HepG2 (cell line): ENCODE measurements around the gene PANK3. TPM values are rescaled to one million over a fixed set of nuclear protein-coding genes. Genes with fewer than 3 reads are reported as not detected.
A peak's percentile ranks its signal among the peaks of the same experiment; 100 is the strongest.

Source experiments
- ATAC-seq: fragments of 200-7000 bp; cut with Tn5 transposase; 3 replicates; pipeline ENCODE4 v1.9.1; 2020; ENCODE audit warnings: mild to moderate bottlenecking, moderate library complexity
- BruUV-seq: library from RNA; stranded (reverse); fragments of 400-500 nt; replicated peaks from 2 replicates; lab custom pipeline; 2021; lab: Mats Ljungman, UMichigan
- CTCF ChIA-PET: fragments of 300-600 bp; formaldehyde crosslinking; extraction: SDS; loops from one replicate; lab custom pipeline; 2021; ENCODE audit warnings: low total read pairs, inconsistent platforms, low intra/inter-chr PET ratio; lab: Yijun Ruan, JAX
- POLR2A ChIA-PET: fragments of 350-600 bp; sonication (Branson Sonifier 250); formaldehyde crosslinking; loops from one replicate; lab custom pipeline; 2020; ENCODE audit warnings: antibody characterized with exemption, inconsistent platforms; lab: Yijun Ruan, JAX
- DNase-seq: peaks from one replicate; pipeline ENCODE4 v3.0.0-alpha.2; 2015; ENCODE audit warnings: low spot score
- FAIRE-seq: peaks from 3 replicates; lab custom pipeline; 2011; peaks lifted over from hg19 to GRCh38; lab: Jason Lieb, UNC
- H2AFZ ChIP-seq: one replicate; pipeline ENCODE4 v1.6.1; 2011; ENCODE audit warnings: low read length, inconsistent platforms
- H3K27ac ChIP-seq: fragments of 300-600 bp; 3 replicates; pipeline ENCODE4 v1.8.0; 2011; ENCODE audit warnings: mixed run types, mild to moderate bottlenecking, mixed read lengths, low read length, inconsistent platforms; ENCODE audit not compliant: insufficient read depth; ENCODE audit errors: extremely low read length
- H3K27me3 ChIP-seq, 2 experiments: fragments of 200-600 bp in 1 of 2; 2 replicates in 1 of 2; 3 replicates in 1 of 2; pipeline versions ENCODE4 v1.6.0 to v1.8.0; 2011; ENCODE audit warnings: low read length in 2 of 2, mild to moderate bottlenecking in 2 of 2, moderate library complexity in 2 of 2, inconsistent platforms in 1 of 2; ENCODE audit not compliant: insufficient read depth in 2 of 2, control insufficient read depth in 1 of 2
- H3K36me3 ChIP-seq, 2 experiments: fragments of 200-600 bp in 1 of 2; replicated peaks in 1 of 2; 2 replicates in 1 of 2; 3 replicates in 1 of 2; pipeline versions ENCODE4 v1.5.1 to v1.8.0; 2011; ENCODE audit warnings: low read length in 2 of 2, inconsistent platforms in 1 of 2; ENCODE audit not compliant: insufficient read depth in 2 of 2, control insufficient read depth in 1 of 2
- H3K4me1 ChIP-seq: 2 replicates; pipeline ENCODE4 v1.5.1; 2012; ENCODE audit warnings: low read length, inconsistent platforms; ENCODE audit not compliant: insufficient read depth
- H3K4me2 ChIP-seq: 2 replicates; pipeline ENCODE4 v1.6.0; 2011; ENCODE audit warnings: low read depth, low read length, inconsistent platforms
- H3K4me3 ChIP-seq, 3 experiments: fragments of 200-600 bp in 1 of 3; sonication (generic), shearing (Covaris generic) in 1 of 3; replicated peaks in 1 of 3; 2 replicates each; pipeline ENCODE4 v1.5.1; 2011 to 2016; ENCODE audit warnings: low read length in 3 of 3, inconsistent platforms in 2 of 3, low read depth in 2 of 3, mild to moderate bottlenecking in 2 of 3, control low read depth in 1 of 3, mixed read lengths in 1 of 3; ENCODE audit not compliant: insufficient read depth in 1 of 3
- H3K79me2 ChIP-seq: one replicate; pipeline ENCODE4 v1.6.1; 2011; ENCODE audit warnings: low read length, inconsistent platforms; ENCODE audit not compliant: insufficient read depth
- H3K9ac ChIP-seq: 2 replicates; pipeline ENCODE4 v1.6.0; 2011; ENCODE audit warnings: mild to moderate bottlenecking, low read depth, low read length, inconsistent platforms; ENCODE audit not compliant: insufficient read depth
- H3K9me3 ChIP-seq: 2 replicates; pipeline ENCODE4 v1.5.1; 2012; ENCODE audit warnings: mild to moderate bottlenecking, low read length
- H4K20me1 ChIP-seq: 2 replicates; pipeline ENCODE4 v1.6.0; 2011; ENCODE audit warnings: inconsistent platforms, mild to moderate bottlenecking, low read length, moderate library complexity; ENCODE audit not compliant: insufficient read depth
- MAFF ChIP-seq: IDR thresholded peaks from 2 replicates; pipeline ENCODE4 v1.6.1; 2011; ENCODE audit warnings: low read depth, low read length, improper control_type of control experiment
- MAFK ChIP-seq, 2 experiments: IDR thresholded peaks in 1 of 2; conservative IDR thresholded peaks in 1 of 2; 2 replicates each; pipeline ENCODE4 v1.6.1; 2011; ENCODE audit warnings: improper control_type of control experiment in 2 of 2, low read length in 2 of 2
- NR1H2 ChIP-seq: sonication (generic); formaldehyde crosslinking; IDR thresholded peaks from 2 replicates; pipeline ENCODE4 v1.8.1; 2022; ENCODE audit warnings: low read depth, missing genetic modification reagents, borderline replicate concordance
- ZBTB20 ChIP-seq: sonication (generic); formaldehyde crosslinking; IDR thresholded peaks from 2 replicates; pipeline ENCODE4 v1.8.1; 2023; ENCODE audit warnings: missing genetic modification reagents, low read depth, mild to moderate bottlenecking, borderline replicate concordance
- ZFP36L2 ChIP-seq: sonication (generic); formaldehyde crosslinking; IDR thresholded peaks from 2 replicates; pipeline ENCODE4 v1.4.0; 2020; ENCODE audit warnings: missing genetic modification reagents
- ZNF549 ChIP-seq: sonication (generic); formaldehyde crosslinking; IDR thresholded peaks from 2 replicates; pipeline ENCODE4 v1.5.0; 2020; ENCODE audit warnings: missing genetic modification reagents
- ZNF577 ChIP-seq: sonication (generic); formaldehyde crosslinking; IDR thresholded peaks from 2 replicates; pipeline ENCODE4 v1.4.0; 2020; ENCODE audit warnings: mild to moderate bottlenecking, low read depth, missing genetic modification reagents, borderline replicate concordance
- ZNF629 ChIP-seq: sonication (generic); formaldehyde crosslinking; conservative IDR thresholded peaks from 2 replicates; pipeline ENCODE4 v1.5.0; 2020; ENCODE audit warnings: missing genetic modification reagents
- ZNF816 ChIP-seq: sonication (generic); formaldehyde crosslinking; IDR thresholded peaks from 2 replicates; pipeline ENCODE4 v1.8.0; 2022; ENCODE audit warnings: missing genetic modification reagents, mild to moderate bottlenecking, borderline replicate concordance
- WGBS: methylation state at CpG from one replicate; pipeline ENCODE4 v1.1.6; 2017; ENCODE audit warnings: low lambda C conversion rate; 5-methylcytosine and 5-hydroxymethylcytosine counted together
- in situ Hi-C: cut with HindIII; loops from 2 replicates; pipeline ENCODE4 v1.10.0; 2017; ENCODE audit warnings: low pct_unique_long_range_greater_than_20kb; ENCODE audit not compliant: extremely low pct_ligation_motif_present
- intact Hi-C: fragments of 100-400 bp; cut with micrococcal nuclease; formaldehyde crosslinking; loops from one replicate; pipeline ENCODE4 v1.10.0; 2022; ENCODE audit not compliant: unreplicated experiment
- polyA plus RNA-seq, 8 experiments: library from polyadenylated mRNA; depleted of rRNA in 3 of 8; stranded (reverse) in 7 of 8; unstranded in 1 of 8; fragments of >200 nt; fragmentation: Illumina TruSeq in 4 of 8; extraction: Trizol in 4 of 8; gene quantifications; 2 replicates each; pipeline versions ENCODE4 v1.2.1 to v1.2.3, GENCODE V29; 2011 to 2016; ENCODE audit warnings: low read depth in 4 of 8, missing spikeins in 1 of 8, mixed read lengths in 1 of 8; ENCODE audit not compliant: insufficient read depth in 1 of 8
- total RNA-seq, 5 experiments: library from RNA; depleted of rRNA; stranded (reverse); fragments of >200 nt; fragmentation: Illumina TruSeq; extraction: Trizol; gene quantifications; 2 replicates each; pipeline ENCODE4 v1.2.3, GENCODE V29; 2016; ENCODE audit warnings: low read depth in 1 of 5
- TF ChIP-seq, protein P1 (sequence below): sonication (generic); formaldehyde crosslinking; IDR thresholded peaks from 2 replicates; pipeline ENCODE4 v1.4.0; 2020; ENCODE audit warnings: missing genetic modification reagents
- TF ChIP-seq, protein P2 (sequence below): sonication (generic); formaldehyde crosslinking; IDR thresholded peaks from 2 replicates; pipeline ENCODE4 v1.5.1; 2020; ENCODE audit warnings: missing genetic modification reagents, mild to moderate bottlenecking, borderline replicate concordance
- TF ChIP-seq, protein P3 (sequence below): sonication (generic); formaldehyde crosslinking; IDR thresholded peaks from 2 replicates; pipeline ENCODE4 v1.4.0; 2020; ENCODE audit warnings: mild to moderate bottlenecking, missing genetic modification reagents

PANK3 gene
- total and polyA plus RNA-seq, 2 of the 13 experiments (the other 11 are each of a cell fraction or from before 2014, with no cell fraction given), result 26.9 to 69.5 TPM

- Histone ChIP-seq H3K9me3 (no peaks in the 10 kb centered on the region), H3K27me3 (no peaks in the 10 kb centered on the region), H3K79me2 (no peaks in the 10 kb centered on the region), H4K20me1 (no peaks in the 10 kb centered on the region), H2AFZ (no peak overlapping the region), H3K9ac (no peak overlapping the region), H3K36me3 (no peaks in the 10 kb centered on the region), H3K27ac (no peak overlapping the region), H3K4me1 (peaks cover 53% of the 10 kb centered on the region), H3K4me3 (no peak overlapping the region), H3K4me2 (no peak overlapping the region)
- FAIRE-seq (no peak), ATAC-seq (no peak), DNase-seq (no peak)
- POLR2A ChIA-PET, result no interaction called here
- in situ Hi-C loops (no loop called here), intact Hi-C loops (no loop called here)
- CTCF ChIA-PET, result no interaction called here
- BruUV-seq, result no TSS peak
- TF ChIP-seq, protein P1, sequence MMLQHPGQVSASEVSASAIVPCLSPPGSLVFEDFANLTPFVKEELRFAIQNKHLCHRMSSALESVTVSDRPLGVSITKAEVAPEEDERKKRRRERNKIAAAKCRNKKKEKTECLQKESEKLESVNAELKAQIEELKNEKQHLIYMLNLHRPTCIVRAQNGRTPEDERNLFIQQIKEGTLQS (CRISPR knock-in tag), result no peak
- TF ChIP-seq ZFP36L2 (no peak), ZNF577 (CRISPR knock-in tag) (no peak), ZNF629 (CRISPR knock-in tag) (peak; percentile 62)
Measured at GRCh38 chr5:168602517-168602916, 23.3 kb upstream of the PANK3 start.

DNA sequence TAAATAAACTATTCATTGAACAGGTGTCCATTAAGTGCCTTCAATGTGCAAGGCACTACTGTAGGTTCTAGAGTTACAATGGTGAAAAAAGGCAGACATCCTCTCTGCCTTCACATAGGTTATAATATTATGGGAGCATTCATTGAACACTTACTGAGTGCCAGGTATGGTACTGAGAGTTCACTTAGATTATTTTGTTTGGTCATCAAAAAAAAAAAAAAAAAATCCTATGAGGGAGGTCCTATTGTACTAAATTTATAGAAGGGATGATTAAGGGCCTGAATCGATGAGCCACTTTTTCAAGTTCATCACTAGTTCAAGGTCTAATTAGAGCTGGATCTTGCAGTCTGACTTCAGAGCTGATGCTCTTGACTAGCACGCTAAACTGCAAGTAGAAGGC is 22.8 kb upstream of the PANK3 start:
- no peaks in the 10 kb centered on the region for H3K27me3 ChIP-seq
- BruUV-seq, result no TSS peak
- no peak overlapping the region for H2AFZ ChIP-seq
- H3K4me1 ChIP-seq, result peaks cover 58% of the 10 kb centered on the region
- H4K20me1 ChIP-seq, result no peaks in the 10 kb centered on the region
- WGBS, result 92% methylated on average over 2 of the region's 2 CpGs
- H3K27ac ChIP-seq, result no peak overlapping the region
- ATAC-seq (no peak), FAIRE-seq (no peak), DNase-seq (no peak)
- H3K4me2 ChIP-seq, result no peak overlapping the region
- H3K4me3 ChIP-seq, result no peak overlapping the region
- TF ChIP-seq MAFK (conservative IDR thresholded peaks at IDR 0.05 in 1 of 2, IDR thresholded peaks at IDR 0.05 in 1 of 2; ENCODE audit: low read length in 2 of 2) (peak; percentile 41 to 72; a peak in 3 of 4 replicates), ZNF549 (CRISPR knock-in tag) (no peak), MAFF (peak; percentile 43; the same call in 1 of the 2 replicates), ZBTB20 (no peak), NR1H2 (no peak), ZNF816 (CRISPR knock-in tag) (no peak)
- TF ChIP-seq, protein P2, sequence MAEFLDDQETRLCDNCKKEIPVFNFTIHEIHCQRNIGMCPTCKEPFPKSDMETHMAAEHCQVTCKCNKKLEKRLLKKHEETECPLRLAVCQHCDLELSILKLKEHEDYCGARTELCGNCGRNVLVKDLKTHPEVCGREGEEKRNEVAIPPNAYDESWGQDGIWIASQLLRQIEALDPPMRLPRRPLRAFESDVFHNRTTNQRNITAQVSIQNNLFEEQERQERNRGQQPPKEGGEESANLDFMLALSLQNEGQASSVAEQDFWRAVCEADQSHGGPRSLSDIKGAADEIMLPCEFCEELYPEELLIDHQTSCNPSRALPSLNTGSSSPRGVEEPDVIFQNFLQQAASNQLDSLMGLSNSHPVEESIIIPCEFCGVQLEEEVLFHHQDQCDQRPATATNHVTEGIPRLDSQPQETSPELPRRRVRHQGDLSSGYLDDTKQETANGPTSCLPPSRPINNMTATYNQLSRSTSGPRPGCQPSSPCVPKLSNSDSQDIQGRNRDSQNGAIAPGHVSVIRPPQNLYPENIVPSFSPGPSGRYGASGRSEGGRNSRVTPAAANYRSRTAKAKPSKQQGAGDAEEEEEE, result no peak
- TF ChIP-seq, protein P3, sequence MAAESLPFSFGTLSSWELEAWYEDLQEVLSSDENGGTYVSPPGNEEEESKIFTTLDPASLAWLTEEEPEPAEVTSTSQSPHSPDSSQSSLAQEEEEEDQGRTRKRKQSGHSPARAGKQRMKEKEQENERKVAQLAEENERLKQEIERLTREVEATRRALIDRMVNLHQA (CRISPR knock-in tag), result no peak
- in situ Hi-C loops (no loop called here), intact Hi-C loops (no loop called here)
- POLR2A ChIA-PET, result no interaction called here
- H3K79me2 ChIP-seq, result no peaks in the 10 kb centered on the region
- H3K9ac ChIP-seq, result no peak overlapping the region
- no peaks in the 10 kb centered on the region for H3K36me3 ChIP-seq
- CTCF ChIA-PET, result no interaction called here
- no peaks in the 10 kb centered on the region for H3K9me3 ChIP-seq
